T-helper 9 cell (primary cell): ENCODE results near the gene DUOXA2.

ENCODE experiments used
- DNase-seq: peaks from one replicate; pipeline ENCODE4 v3.0.0-alpha.2; 2020

DUOXA2 gene

DNA sequence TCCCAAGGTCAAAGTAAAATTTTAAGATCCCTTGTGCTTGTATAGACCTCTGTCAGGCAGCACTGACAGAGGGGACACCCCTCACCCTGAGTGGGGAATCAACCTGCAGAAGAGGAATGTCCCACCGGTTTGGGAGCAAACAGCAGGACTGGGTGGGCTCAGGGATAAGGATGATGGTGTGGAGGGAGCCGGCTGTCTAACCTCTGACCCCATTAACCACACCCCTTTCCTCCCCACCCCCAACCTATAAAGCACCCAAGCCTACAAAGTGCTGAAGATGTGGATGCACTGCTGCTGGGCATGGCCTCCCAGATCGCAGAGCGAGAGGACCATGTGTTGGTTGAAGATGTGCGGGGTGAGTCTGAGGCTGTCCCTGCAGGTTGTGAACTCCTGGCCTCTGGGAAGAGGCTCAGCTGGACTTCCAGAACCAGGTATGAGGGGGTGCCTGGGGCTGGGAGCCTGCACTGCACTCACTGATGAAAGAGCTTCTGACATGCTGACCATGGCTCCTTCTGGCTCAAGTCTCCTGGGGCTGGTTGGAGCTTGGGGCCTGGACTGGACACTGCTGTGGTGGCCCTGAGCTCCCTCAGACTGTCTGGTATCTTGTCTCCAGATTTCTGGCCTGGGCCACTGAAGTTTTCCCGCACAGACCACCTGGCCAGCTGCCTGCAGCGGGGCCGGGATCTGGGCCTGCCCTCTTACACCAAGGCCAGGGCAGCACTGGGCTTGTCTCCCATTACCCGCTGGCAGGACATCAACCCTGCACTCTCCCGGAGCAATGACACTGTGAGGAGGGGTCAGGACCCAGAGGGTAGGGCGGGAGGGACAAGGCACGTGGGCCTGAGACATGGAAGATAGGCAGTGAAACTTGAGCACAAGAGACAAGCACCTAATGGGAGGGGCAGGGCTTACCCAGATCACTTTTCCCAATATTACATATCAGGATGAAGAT, 25.0 kb downstream of the DUOXA2 start:
- no peak for DNase-seq

DNA sequence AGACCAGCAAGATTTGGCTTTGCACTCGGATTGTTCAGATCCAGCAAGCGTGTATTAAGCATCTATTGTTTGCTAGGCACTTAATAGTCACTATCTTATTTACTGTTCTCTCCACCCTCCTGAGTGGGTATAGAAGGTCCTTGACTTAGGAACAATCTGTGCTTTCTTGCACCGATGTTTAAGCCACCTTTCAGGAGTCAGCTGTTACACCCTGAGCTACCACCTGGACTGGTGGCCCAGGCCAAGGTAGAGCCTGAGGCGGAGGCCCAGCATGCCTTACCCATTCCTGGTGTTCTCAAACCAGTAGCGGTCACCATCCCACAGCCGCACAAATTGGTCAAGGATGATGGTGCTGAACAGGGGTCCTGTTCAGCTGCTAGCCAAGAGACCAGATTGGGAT, 25.6 kb downstream of the DUOXA2 start:
- DNase-seq, result no peak

DNA sequence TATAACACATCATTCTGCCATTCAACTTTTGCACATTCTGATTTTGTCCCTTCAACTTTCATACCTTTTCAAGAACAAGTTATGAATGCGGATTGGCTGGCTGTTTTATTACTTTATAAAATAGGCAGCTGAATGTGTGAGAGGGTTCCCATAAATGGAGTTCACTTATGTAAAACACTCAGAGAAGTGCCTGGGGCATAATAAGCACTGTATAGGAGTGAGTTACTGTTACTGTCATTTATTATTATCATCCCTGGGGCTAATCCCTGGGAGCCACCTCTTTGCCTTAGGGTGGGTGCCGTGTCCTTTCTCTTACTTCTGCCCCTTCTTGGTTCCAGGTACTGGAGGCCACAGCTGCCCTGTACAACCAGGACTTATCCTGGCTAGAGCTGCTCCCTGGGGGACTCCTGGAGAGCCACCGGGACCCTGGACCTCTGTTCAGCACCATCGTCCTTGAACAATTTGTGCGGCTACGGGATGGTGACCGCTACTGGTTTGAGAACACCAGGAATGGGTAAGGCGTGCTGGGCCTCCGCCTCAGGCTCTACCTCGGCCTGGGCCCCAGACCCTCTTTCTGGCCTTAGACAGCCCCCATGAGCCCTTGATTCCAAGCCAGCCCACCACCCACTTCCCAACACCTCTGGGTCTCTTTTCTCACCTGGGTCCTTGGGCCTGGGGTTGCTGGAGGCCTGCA, 26.6 kb downstream of the DUOXA2 start:
- no peak for DNase-seq

DNA sequence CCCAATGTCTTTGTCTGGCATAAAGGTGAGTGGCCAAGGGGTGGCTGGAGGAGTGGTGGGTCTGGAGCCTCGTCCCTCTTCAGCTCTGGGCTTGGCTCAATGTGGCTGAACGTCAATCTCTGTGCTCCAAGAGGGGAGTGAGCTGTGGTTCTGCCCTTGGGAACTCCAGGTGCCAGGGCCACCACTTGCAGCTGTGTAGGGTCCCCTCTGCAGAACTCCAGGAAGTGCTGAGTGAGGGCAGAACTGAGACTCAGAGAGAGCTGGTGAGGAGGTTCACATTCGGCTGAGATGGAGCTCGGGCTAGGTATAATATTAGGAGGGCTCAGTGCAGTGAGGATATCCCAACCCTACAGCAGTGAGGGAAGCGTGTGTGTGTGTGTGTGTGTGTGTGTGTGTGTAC, 27.3 kb downstream of the DUOXA2 start:
- no peak for DNase-seq

DNA sequence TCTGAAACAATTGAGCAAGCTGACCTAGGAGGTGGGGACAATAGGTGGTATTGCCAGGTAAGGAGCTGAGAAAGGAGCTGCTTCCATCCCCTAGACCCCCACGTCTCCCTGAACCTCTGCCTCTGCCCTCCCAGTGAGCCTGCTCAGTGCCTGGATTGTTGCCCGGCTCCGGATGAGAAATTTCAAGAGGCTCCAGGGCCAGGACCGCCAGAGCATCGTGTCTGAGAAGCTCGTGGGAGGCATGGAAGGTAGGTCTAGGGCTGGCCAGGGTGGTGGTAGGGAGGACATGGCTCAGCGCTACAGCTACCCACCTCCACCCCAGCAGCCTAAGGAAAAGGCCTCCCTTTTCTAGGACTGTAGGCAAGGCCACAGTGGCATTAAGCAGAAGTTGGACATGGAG, 28.9 kb downstream of the DUOXA2 start:
- DNase-seq, result no peak

DNA sequence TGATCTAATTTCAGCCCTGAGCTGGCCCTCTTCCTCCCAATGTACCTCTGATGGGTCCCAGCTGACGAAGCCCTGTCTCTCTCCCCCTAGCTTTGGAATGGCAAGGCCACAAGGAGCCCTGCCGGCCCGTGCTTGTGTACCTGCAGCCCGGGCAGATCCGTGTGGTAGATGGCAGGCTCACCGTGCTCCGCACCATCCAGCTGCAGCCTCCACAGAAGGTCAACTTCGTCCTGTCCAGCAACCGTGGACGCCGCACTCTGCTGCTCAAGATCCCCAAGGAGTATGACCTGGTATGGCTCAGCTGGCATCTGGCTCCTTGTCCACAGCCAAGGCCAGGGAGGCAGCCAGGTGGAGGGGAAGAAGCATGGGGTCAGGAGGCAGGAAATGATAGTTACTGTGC, 29.8 kb downstream of the DUOXA2 start:
- DNase-seq, result no peak

DNA sequence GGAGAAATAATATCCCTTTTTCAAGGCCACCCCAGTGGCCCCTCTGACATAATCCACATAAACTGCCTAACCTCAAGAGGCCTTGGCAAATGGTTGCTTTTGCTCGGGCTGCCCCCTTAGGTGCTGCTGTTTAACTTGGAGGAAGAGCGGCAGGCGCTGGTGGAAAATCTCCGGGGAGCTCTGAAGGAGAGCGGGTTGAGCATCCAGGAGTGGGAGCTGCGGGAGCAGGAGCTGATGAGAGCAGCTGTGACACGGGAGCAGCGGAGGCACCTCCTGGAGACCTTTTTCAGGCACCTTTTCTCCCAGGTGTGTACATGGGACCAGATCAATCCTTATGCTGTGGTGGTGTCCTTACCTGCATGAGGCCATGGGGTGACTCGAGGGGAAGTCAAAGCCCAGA, 30.6 kb downstream of the DUOXA2 start:
- no peak for DNase-seq

DNA sequence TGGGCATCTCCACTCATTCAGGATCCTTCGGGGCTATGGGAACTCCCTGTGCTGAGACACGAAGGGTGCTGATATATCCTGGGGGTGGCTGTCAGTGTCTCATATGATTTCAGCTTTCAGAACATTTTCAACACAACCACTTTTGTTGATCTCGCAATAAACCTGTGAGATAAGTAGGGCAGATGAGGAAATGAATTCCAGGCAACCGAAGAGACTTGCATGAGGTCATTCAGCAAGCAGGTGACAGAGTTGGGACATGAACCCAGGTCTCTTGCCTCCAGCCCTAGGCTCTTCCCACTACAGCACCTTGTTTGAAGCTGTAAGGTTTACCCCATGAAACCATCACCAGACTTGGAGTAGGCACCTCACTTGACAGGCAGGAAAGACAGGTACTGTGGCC, 32.3 kb downstream of the DUOXA2 start:
- no peak for DNase-seq

DNA sequence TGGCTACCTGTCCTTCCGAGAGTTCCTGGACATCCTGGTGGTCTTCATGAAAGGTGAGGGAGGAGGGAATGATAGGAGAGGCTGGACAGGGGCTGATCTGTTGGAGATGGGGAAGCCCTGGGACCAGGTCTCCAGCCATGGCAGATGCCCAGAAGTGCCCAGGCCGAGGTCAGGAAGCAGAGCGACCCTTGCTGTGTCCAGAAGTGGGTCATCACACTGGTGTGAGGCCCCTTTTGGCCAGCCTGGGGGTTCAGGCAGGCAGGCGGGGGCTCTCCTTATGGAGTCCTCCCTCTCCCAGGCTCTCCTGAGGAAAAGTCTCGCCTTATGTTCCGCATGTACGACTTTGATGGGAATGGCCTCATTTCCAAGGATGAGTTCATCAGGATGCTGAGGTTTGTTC, 33.5 kb downstream of the DUOXA2 start:
- DNase-seq, result no peak

DNA sequence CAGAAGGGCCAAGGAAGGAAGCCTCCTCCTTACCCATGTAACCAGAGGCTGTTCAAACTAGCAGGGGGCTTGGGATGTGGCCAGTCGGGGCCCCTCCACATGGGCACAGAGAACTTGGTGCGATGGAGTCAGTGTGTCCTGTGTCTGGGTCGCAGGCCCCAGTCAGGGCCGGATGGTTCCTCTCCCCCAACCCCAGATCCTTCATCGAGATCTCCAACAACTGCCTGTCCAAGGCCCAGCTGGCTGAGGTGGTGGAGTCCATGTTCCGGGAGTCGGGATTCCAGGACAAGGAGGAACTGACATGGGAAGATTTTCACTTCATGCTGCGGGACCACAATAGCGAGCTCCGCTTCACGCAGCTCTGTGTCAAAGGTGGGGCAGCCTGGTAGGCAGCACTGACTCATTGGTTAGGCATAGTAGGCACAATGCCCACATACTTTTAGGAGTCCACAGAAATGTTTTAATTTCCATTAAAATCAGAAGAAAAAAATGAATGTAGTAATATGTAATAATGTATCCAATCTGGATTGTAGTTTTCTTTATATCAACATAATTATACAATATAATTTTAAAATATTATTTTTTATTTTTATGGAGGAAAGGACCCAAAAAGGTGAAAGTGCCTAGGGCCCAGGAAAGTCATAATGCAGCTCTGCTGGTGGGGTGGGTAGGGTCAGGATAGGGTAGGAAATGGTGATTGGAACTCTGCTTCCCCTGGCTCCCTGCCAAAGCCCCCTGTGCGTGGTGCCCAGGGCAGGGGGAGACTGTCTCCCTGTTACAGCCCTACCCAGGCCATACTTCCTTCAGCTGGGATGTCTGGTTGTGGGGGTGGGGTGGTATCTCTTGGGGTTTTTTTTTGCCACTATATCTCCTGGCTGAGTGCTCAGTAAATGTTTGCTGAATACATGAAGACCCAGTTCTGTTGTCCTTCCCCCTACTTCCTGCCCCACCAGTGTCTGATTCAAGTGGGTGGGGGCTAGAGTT, 34.2 kb downstream of the DUOXA2 start:
- no peak for DNase-seq

DNA sequence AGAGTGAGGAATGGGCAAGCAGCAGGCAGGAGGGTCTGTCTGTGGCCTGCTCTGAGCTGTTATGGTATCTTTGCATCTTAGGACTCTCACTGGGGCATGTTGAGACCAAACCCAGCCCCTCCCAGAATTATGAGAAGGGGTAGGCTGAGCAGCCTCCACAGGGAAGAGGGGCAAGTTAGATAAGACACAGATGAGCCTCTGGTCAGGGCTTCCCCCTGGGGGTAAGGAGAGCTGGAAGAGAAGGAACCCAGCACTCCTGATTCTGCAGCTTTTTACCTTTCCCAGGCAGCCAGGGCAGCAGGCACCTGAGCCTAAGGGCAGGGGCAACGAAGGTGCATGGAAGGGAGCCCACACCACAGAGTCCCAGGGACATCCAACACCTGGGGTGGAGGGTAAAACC, 34.9 kb downstream of the DUOXA2 start:
- DNase-seq, result no peak

DNA sequence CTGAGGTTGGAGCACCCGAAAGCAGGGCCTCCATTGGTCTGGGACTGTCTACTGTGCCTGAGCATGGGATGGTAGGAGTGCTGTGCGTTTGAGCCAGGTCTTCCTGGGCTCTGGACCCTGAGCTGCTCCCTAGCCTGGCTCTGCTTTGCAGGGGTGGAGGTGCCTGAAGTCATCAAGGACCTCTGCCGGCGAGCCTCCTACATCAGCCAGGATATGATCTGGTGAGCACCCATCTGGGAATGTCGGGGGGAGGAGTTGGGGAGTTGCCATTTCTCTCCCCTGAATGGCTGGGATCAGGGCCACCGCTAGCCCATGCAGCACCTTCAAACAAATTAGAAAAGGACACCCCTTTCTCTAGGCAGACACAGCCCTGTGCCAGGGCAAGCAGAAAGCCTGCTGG, 36.4 kb downstream of the DUOXA2 start:
- DNase-seq, result no peak

DNA sequence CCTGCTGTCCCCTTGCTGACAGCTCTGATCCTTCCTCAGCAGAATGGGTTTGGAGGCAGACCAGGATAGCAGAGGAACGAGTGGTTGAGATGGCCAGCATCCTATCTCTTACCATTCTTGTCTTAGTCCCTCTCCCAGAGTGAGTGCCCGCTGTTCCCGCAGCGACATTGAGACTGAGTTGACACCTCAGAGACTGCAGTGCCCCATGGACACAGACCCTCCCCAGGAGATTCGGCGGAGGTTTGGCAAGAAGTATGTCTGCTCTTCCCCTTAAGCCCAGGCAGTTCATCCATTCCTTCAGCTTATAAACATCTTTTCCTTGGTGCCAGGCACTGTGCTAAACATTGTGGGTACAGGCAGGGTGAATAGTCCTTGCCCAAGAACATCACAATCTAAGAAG, 36.9 kb downstream of the DUOXA2 start:
- no peak for DNase-seq

DNA sequence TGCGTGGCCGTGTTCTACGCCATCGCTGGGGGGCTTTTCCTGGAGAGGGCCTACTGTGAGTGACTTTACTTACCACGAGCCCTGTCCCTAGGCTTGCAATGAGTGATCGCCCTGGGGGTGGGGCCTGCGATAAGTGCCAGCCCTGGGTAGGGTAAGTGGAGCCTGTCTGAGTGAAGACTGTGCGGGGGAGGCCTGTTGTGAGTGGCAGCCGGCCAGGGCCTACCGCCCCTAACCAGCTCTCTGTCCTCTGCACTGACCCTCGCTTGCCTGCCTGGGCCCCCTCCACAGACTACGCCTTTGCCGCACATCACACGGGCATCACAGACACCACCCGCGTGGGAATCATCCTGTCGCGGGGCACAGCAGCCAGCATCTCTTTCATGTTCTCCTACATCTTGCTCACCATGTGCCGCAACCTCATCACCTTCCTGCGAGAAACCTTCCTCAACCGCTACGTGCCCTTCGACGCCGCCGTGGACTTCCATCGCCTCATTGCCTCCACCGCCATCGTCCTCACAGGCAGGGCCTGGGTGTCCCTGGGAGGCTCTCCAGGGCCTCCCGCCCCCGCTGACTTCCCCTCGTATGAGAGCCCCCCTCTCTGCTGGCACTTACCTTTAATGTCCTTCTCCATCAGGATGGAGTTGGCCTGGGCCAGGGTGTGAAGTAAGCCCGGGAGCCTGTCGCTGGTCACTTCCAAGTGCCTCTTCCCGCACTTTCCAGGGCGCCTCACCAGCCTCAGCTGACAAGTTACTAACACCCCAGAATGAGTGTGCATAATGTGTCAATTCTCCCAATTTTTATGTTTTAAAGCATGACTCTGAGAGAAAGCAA, 38.1 kb downstream of the DUOXA2 start:
- no peak for DNase-seq

DNA sequence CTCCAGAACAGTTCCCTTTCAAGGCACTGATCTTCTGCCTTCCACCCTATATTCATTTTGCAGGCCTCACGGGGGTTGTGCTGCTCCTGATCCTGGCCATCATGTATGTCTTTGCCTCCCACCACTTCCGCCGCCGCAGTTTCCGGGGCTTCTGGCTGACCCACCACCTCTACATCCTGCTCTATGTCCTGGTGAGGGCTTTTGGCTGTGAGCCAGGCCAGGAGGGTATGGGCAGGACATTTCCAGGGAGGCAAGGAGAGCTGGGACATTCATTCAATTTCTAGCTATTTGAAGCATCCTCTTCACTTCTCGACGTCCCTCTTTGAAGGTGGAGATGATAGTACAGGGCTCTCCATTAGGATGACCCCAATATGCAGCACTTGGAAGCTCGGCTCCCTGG, 41.6 kb downstream of the DUOXA2 start:
- no peak for DNase-seq

DNA sequence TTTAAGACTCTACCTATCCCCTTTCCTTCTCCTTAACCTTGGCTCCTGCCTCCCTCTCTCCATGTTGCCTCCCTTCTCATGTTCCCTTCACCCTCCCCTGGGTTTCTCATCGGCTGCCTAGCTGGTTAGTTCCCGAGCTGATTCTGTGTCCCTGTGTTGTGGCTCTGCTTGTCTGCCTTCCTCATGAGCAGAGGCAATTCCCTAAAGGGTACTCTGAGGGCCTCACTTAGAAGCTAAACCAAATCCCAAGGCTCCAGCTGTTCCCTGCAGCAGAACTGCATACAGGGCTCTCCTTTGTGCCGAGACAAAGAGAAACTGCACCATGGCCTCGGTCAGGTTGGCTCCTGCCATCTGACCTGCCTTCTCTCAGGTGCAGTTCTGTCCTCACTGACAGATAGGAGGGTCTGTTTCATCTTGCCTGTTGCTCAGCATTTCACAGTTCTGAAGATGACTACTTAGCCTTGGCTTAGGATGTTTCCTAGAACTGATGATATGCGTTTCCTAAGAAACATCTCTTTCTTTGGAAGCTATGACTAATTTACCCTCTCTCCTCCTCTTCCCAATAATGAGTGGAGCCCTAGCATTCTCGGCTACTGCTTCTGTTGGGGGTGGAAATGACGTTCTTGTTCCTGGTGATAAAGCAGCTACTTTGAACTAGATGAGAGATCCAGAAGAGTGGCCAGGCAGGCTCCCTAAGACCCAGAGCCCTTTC, 42.8 kb downstream of the DUOXA2 start:
- DNase-seq, result no peak

DNA sequence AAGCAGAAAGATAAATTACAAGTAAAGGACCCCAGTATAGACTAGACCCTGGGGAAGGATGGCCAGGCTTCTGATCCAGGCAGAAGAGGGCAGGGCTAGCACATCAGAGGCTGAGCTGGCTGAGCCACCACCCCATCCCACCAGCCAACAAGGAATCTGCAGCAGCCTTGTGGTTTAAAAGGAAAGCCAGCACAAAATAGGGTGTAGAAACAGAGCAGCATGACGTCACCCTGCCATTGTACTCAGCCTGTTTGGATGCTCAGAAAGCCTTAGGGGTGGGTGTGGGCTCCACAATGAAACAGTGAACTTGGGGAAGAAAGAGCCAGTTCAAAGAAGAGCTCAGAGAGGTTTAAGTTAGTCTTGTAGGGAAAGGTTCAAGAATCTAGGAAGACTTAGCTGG, 43.8 kb downstream of the DUOXA2 start:
- DNase-seq, result no peak

DNA sequence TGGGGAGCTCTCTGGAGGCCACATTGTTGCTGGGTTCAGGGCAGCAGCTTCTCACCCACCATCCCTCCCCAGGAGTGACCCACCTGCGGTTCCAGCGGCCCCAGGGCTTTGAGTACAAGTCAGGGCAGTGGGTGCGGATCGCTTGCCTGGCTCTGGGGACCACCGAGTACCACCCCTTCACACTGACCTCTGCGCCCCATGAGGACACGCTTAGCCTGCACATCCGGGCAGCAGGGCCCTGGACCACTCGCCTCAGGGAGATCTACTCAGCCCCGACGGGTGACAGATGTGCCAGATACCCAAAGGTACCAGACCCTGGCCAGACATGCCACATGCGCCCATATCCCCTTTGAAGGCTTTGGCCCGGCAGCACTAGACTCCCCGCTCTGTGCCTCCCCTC, 47.5 kb downstream of the DUOXA2 start:
- no peak for DNase-seq

DNA sequence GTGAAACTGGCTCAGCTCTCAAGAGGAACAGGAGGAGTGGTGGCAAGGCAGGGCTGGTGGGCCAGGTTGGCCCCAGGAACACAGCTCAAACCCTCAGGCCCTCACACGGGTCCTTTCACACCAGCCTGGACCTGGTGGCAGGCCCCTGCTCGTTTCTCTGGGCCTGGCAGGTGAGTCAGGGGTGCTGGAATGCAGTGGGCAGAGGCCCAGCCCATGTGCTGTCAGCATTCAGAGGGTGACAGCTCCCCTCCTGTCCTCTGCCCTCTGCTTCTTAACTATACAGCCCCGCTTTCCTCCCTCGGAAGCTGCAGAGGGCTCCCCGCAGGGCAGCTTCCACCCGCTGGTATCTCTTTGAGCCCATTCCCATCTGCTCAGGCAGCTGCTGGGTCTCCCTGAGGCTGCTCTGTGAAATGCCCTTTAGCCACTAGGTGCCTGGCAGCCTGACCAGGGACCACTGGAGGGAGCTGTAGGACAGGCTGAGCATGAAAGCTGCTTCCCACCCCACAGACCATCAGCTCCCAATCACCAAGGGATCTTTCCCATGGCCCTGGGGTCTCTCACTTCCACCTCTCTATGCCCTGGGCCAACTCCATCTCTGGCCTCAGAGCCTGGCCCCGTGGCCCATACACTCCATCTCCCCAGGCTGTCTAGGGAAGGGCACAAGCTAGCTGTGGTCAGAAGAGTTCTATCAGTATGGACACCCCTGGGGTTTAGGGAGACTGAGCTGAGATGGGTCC, 48.8 kb downstream of the DUOXA2 start:
- DNase-seq, result peak; percentile 33

DNA sequence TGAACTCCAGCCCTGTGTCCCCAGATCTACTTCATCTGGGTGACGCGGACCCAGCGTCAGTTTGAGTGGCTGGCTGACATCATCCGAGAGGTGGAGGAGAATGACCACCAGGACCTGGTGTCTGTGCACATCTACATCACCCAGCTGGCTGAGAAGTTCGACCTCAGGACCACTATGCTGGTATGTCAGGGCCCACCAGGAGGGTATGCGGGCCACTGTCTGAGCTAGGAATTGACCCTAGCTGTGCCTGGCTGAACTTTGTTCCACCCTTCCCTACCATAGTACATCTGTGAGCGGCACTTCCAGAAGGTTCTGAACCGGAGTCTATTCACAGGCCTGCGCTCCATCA, 49.4 kb downstream of the DUOXA2 start:
- no peak for DNase-seq

DNA sequence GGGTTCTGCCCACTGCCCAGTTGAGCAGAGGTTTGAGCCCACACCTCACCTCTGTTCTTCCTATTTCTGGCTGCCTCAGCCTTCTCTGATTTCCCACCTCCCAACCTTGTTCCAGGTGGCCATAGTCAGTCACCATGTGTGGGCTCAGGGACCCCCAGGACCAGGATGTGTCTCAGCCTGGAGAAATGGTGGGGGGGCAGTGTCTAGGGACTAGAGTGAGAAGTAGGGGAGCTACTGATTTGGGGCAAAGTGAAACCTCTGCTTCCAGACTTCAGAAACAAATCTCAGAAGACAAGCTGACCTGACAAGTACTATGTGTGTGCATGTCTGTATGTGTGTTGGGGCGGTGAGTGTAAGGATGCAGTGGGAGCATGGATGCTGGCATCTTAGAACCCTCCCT, 50.8 kb downstream of the DUOXA2 start:
- no peak for DNase-seq
